ENCODE data around the gene ZNF518B. TPM values are rescaled to one million over a fixed set of nuclear protein-coding genes. Genes with fewer than 3 reads are reported as not detected.

The ZNF518B gene
- total RNA-seq, 4 donors from 2014 or later = 12.7 to 23.6 (median 18.2) TPM

DNA sequence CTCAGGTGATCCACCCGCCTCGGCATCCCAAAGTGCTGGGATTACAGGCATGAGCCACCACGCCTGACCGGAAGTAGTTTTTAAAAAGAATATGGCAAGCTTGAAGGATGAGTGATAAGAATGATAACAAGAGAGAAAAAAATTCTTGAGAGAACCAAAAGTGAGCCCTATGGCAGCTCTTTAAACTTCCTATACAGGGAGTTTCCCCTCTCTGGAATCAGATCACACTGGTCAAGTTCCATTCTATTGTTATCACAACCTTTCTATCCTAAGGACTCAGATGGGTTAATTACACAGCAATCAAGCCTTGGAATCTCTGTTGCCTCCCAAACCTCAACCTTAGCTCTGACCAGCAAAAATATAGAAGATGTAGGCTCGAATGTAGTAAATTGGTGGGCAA, 33.8 kb upstream of the ZNF518B start:
- Histone ChIP-seq H3K4me3 (no peak overlapping the region), H3K36me3 (no peaks in the 10 kb centered on the region), H3K27ac (no peak overlapping the region), H3K9me3 (no peaks in the 10 kb centered on the region), H3K27me3 (no peaks in the 10 kb centered on the region), H3K4me1 (no peaks in the 10 kb centered on the region)
- in situ Hi-C loops (cut with MboI; ENCODE audit: low sequenced_read_pairs in 4 of 4) (no loop called here), intact Hi-C loops (cut with DNase I; ENCODE audit: low total_unique reads) (loop anchor here (10.0 kb wide), 1 partner anchor 1914 kb away; no protein-coding TSS in a partner anchor)
- TF ChIP-seq CTCF (IDR thresholded peaks at IDR 0.05 in 4 of 5, conservative IDR thresholded peaks at IDR 0.05 in 1 of 5) (no peak), POLR2A (IDR thresholded peaks at IDR 0.05) (no peak)
- DNase-seq = no peak
- ATAC-seq = no peak

DNA sequence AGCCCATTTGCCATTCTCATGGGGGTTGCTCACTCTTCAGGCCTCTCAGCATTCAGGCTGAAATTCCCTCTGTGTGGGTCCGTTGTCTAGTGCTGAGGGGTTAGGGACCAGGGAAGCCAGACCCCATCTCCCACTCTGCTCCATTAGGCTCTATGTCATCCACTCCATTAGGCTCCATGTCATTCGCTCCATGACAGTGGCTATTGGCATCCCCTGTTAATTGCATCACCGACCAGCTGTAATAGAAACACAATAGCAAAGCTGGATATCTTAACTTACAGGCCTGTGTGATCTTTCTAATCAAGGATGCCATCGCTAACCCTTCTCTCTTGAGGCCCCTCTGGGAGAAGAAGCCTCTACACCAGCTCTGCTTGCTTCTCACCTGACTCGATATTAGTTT, 25.7 kb upstream of the ZNF518B start:
- Histone ChIP-seq H3K27me3 (no peaks in the 10 kb centered on the region), H3K36me3 (no peaks in the 10 kb centered on the region), H3K27ac (no peak overlapping the region), H3K4me1 (no peaks in the 10 kb centered on the region), H3K4me3 (no peak overlapping the region), H3K9me3 (no peaks in the 10 kb centered on the region)
- no peak for TF ChIP-seq POLR2A (IDR thresholded peaks at IDR 0.05)
- no peak for TF ChIP-seq CTCF (IDR thresholded peaks at IDR 0.05 in 4 of 5, conservative IDR thresholded peaks at IDR 0.05 in 1 of 5)
- intact Hi-C loops (cut with DNase I; ENCODE audit: low total_unique reads) (no loop called here), in situ Hi-C loops (cut with MboI; ENCODE audit: low sequenced_read_pairs in 4 of 4) (no loop called here)
- ATAC-seq (no peak), DNase-seq (no peak)

DNA sequence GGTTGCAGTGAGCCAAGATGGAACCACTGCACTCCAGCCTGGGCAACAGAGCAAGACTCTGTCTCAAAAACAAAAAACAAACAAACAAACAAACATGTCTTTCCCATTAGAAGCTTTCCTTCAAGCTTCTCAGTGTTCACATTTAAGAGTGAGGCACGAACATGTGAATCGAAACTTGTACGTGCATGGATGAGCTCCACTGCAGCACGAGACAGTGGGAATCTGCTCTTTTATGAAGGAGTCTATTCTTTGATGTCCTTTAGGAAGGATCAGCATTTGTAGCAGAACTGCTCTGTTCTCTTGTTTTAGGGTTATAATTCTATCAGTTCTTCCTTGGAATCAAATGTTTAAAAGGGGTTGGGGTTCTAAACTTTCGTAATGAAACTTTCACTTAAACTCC, 23.4 kb upstream of the ZNF518B start:
- no peak for DNase-seq
- TF ChIP-seq CTCF (IDR thresholded peaks at IDR 0.05 in 4 of 5, conservative IDR thresholded peaks at IDR 0.05 in 1 of 5) = no peak
- TF ChIP-seq POLR2A (IDR thresholded peaks at IDR 0.05) = no peak
- Histone ChIP-seq H3K4me1 (no peaks in the 10 kb centered on the region), H3K36me3 (no peaks in the 10 kb centered on the region), H3K27ac (no peak overlapping the region), H3K4me3 (no peak overlapping the region), H3K9me3 (no peaks in the 10 kb centered on the region), H3K27me3 (no peaks in the 10 kb centered on the region)
- intact Hi-C loops (cut with DNase I; ENCODE audit: low total_unique reads) (no loop called here), in situ Hi-C loops (cut with MboI; ENCODE audit: low sequenced_read_pairs in 4 of 4) (no loop called here)
- no peak for ATAC-seq

- intact Hi-C loops (cut with DNase I; ENCODE audit: low total_unique reads) (no loop called here), in situ Hi-C loops (cut with MboI; ENCODE audit: low sequenced_read_pairs in 4 of 4) (no loop called here)
- no peak for DNase-seq
Measured at GRCh38 chr4:10478621-10479020, 21.4 kb upstream of the ZNF518B start.

More at GRCh38 chr4:10478621-10479020, 21.4 kb upstream of the ZNF518B start:
- Histone ChIP-seq H3K4me3 (no peak overlapping the region), H3K36me3 (no peaks in the 10 kb centered on the region), H3K4me1 (no peaks in the 10 kb centered on the region), H3K27me3 (no peaks in the 10 kb centered on the region), H3K27ac (no peak overlapping the region), H3K9me3 (no peaks in the 10 kb centered on the region)
- ATAC-seq = no peak
- no peak for TF ChIP-seq CTCF (IDR thresholded peaks at IDR 0.05 in 4 of 5, conservative IDR thresholded peaks at IDR 0.05 in 1 of 5)

All from gastrocnemius medialis (tissue), 4 donors.